SH-SY5Y (cell line): ENCODE results near the gene PSD.

ENCODE experiments used
- GATA2 ChIP-seq: IDR thresholded peaks from 2 replicates; pipeline ENCODE4 v1.6.1; 2011; ENCODE audit warnings: mild to moderate bottlenecking, low read depth, low read length
- GATA3 ChIP-seq: IDR thresholded peaks from 2 replicates; pipeline ENCODE4 v1.6.1; 2011; ENCODE audit warnings: low read depth, mild to moderate bottlenecking, low read length, moderate library complexity

DNA sequence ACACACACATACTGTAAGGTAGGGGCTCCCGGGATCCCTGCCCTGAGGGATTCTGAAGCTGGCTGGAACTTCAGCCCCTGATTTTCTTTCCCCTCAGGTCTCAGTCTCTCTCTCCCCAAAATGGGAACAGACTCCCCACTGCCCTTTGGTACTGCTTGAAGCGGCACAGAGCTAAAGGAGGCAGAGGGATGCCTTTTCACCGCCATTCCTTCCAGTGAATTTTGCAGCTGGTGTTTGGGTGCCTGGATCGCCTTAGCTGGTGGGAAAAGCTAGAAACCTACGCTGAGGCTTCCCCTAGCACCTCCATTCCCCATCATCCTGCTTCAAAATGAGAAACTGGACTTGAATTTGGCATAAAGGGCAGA, 16.5 kb upstream of the PSD start:
- TF ChIP-seq GATA3 (no peak), GATA2 (no peak)
